Muscle layer of duodenum (tissue), 2 donors: ENCODE measurements around the gene SLC29A3.

Experiments used
- H3K27ac ChIP-seq: one replicate; pipeline ENCODE4 v1.7.0; 2013; ENCODE audit warnings: mild to moderate bottlenecking, low read length
- H3K27me3 ChIP-seq: one replicate; pipeline ENCODE4 v1.7.0; 2013; ENCODE audit warnings: low read depth, mild to moderate bottlenecking, control low read depth, low read length
- H3K36me3 ChIP-seq, 2 donors: one replicate each; pipeline ENCODE4 v1.7.0; 2013; ENCODE audit warnings: low read length in 2 of 2, control low read depth in 1 of 2, mild to moderate bottlenecking in 1 of 2; ENCODE audit not compliant: insufficient read depth in 2 of 2, control insufficient read depth in 1 of 2
- H3K4me1 ChIP-seq, 2 donors: one replicate each; pipeline ENCODE4 v1.7.0; 2013; ENCODE audit warnings: low read length in 2 of 2, mild to moderate bottlenecking in 2 of 2, control low read depth in 1 of 2, moderate library complexity in 1 of 2; ENCODE audit not compliant: insufficient read depth in 2 of 2, control insufficient read depth in 1 of 2
- H3K4me3 ChIP-seq, 2 donors: one replicate each; pipeline ENCODE4 v1.7.0; 2013; ENCODE audit warnings: low read length in 2 of 2, low read depth in 1 of 2, mild to moderate bottlenecking in 1 of 2
- H3K9me3 ChIP-seq, 2 donors: one replicate each; pipeline ENCODE4 v1.7.0; 2013; ENCODE audit warnings: low read length in 2 of 2, control low read depth in 1 of 2, mild to moderate bottlenecking in 1 of 2; ENCODE audit not compliant: control insufficient read depth in 1 of 2
- donor health status: healthy.

The SLC29A3 gene

GRCh38 chr10:71302874-71303568 is 16.0 kb upstream of the SLC29A3 start:
- Histone ChIP-seq H3K36me3 (peaks cover 0 to 3% of the 10 kb centered on the region in 2 donors), H3K27ac (no peak overlapping the region), H3K9me3 (no peaks in the 10 kb centered on the region), H3K4me3 (no peak overlapping the region), H3K4me1 (no peaks in the 10 kb centered on the region), H3K27me3 (no peaks in the 10 kb centered on the region)

GRCh38 chr10:71303569-71303907 is 15.5 kb upstream of the SLC29A3 start:
- no peaks in the 10 kb centered on the region for H3K4me1 ChIP-seq
- H3K27me3 ChIP-seq: no peaks in the 10 kb centered on the region
- H3K4me3 ChIP-seq: no peak overlapping the region
- H3K27ac ChIP-seq: no peak overlapping the region
- H3K36me3 ChIP-seq: no peaks in the 10 kb centered on the region
- H3K9me3 ChIP-seq: no peaks in the 10 kb centered on the region

GRCh38 chr10:71304914-71305313 is 14.1 kb upstream of the SLC29A3 start:
- Histone ChIP-seq H3K9me3 (no peaks in the 10 kb centered on the region), H3K4me3 (no peak overlapping the region), H3K27ac (no peak overlapping the region), H3K4me1 (no peaks in the 10 kb centered on the region), H3K27me3 (no peaks in the 10 kb centered on the region), H3K36me3 (no peaks in the 10 kb centered on the region)

GRCh38 chr10:71306979-71307378 is 12.1 kb upstream of the SLC29A3 start:
- H3K4me1 ChIP-seq: no peaks in the 10 kb centered on the region
- H3K36me3 ChIP-seq: no peaks in the 10 kb centered on the region
- no peak overlapping the region for H3K27ac ChIP-seq
- H3K4me3 ChIP-seq: no peak overlapping the region
- no peaks in the 10 kb centered on the region for H3K27me3 ChIP-seq
- H3K9me3 ChIP-seq: no peaks in the 10 kb centered on the region

GRCh38 chr10:71307469-71308085 is 11.5 kb upstream of the SLC29A3 start:
- Histone ChIP-seq H3K4me1 (no peaks in the 10 kb centered on the region), H3K4me3 (no peak overlapping the region), H3K9me3 (no peaks in the 10 kb centered on the region), H3K27me3 (no peaks in the 10 kb centered on the region), H3K27ac (no peak overlapping the region), H3K36me3 (no peaks in the 10 kb centered on the region)

GRCh38 chr10:71308244-71308643 is 10.8 kb upstream of the SLC29A3 start:
- H3K36me3 ChIP-seq: no peaks in the 10 kb centered on the region
- H3K27ac ChIP-seq: no peak overlapping the region
- H3K27me3 ChIP-seq: no peaks in the 10 kb centered on the region
- H3K9me3 ChIP-seq: no peaks in the 10 kb centered on the region
- H3K4me3 ChIP-seq: no peak overlapping the region
- peaks cover 0 to 5% of the 10 kb centered on the region in 2 donors for H3K4me1 ChIP-seq

- peaks cover 0 to 13% of the 10 kb centered on the region in 2 donors for H3K4me1 ChIP-seq
- no peaks in the 10 kb centered on the region for H3K27me3 ChIP-seq
- H3K4me3 ChIP-seq: no peak overlapping the region
- no peak overlapping the region for H3K27ac ChIP-seq
- no peaks in the 10 kb centered on the region for H3K9me3 ChIP-seq
- no peaks in the 10 kb centered on the region for H3K36me3 ChIP-seq
Measured at GRCh38 chr10:71308985-71309384, 10.1 kb upstream of the SLC29A3 start.

- Histone ChIP-seq H3K4me3 (no peak overlapping the region), H3K27me3 (no peaks in the 10 kb centered on the region), H3K9me3 (no peaks in the 10 kb centered on the region), H3K27ac (no peak overlapping the region), H3K4me1 (peaks cover 0 to 20% of the 10 kb centered on the region in 2 donors), H3K36me3 (no peaks in the 10 kb centered on the region)
Measured at GRCh38 chr10:71309919-71310318, 9.1 kb upstream of the SLC29A3 start.

- Histone ChIP-seq H3K27ac (no peak overlapping the region), H3K27me3 (no peaks in the 10 kb centered on the region)
Measured at GRCh38 chr10:71312220-71312619, 6.8 kb upstream of the SLC29A3 start.

GRCh38 chr10:71312811-71313789 is 6.0 kb upstream of the SLC29A3 start:
- Histone ChIP-seq H3K4me3 (peak overlapping the region; percentile 14 to 35), H3K36me3 (no peaks in the 10 kb centered on the region), H3K27ac (peak overlapping the region; percentile 57), H3K9me3 (no peaks in the 10 kb centered on the region), H3K27me3 (no peaks in the 10 kb centered on the region), H3K4me1 (peaks cover 0 to 20% of the 10 kb centered on the region in 2 donors)

More at GRCh38 chr10:71312220-71312619, 6.8 kb upstream of the SLC29A3 start:
- Histone ChIP-seq H3K36me3 (no peaks in the 10 kb centered on the region), H3K9me3 (no peaks in the 10 kb centered on the region), H3K4me1 (peaks cover 0 to 20% of the 10 kb centered on the region in 2 donors), H3K4me3 (no peak overlapping the region)

- no peaks in the 10 kb centered on the region for H3K9me3 ChIP-seq
- no peaks in the 10 kb centered on the region for H3K36me3 ChIP-seq
- H3K4me1 ChIP-seq: peaks cover 0 to 27% of the 10 kb centered on the region in 2 donors
- no peaks in the 10 kb centered on the region for H3K27me3 ChIP-seq
- H3K27ac ChIP-seq: no peak overlapping the region
- H3K4me3 ChIP-seq: peak overlapping the region in 1 of 2 donors; percentile 7
Measured at GRCh38 chr10:71314028-71314693, 4.9 kb upstream of the SLC29A3 start.
